NOMO-1 (cell line): Measurements from ENCODE around the gene ADRB1.

Source experiments
- DNase-seq, 2 experiments: peaks; one replicate each; lab custom pipeline; 2025; ENCODE audit not compliant: unreplicated experiment in 2 of 2; lab: John Stamatoyannopoulos, UW

ADRB1 gene

GRCh38 chr10:114083040-114083439, 39.4 kb downstream of the ADRB1 start:
- DNase-seq, result peak in 1 of 2 experiments; percentile 20

- peak in 1 of 2 experiments; percentile 58 for DNase-seq
Measured at GRCh38 chr10:114084215-114084614, 40.5 kb downstream of the ADRB1 start.

- no peak for DNase-seq
Measured at GRCh38 chr10:114087255-114087654, 43.6 kb downstream of the ADRB1 start.

- no peak for DNase-seq
Measured at GRCh38 chr10:114087655-114088054, 44.0 kb downstream of the ADRB1 start.

GRCh38 chr10:114094795-114095194, 51.1 kb downstream of the ADRB1 start:
- DNase-seq, result no peak

- DNase-seq, result peak; percentile 74 to 81
Measured at GRCh38 chr10:114095559-114096337, 52.1 kb downstream of the ADRB1 start.
